ENCODE results near the gene ELAC1. TPM values are rescaled to one million over a fixed set of nuclear protein-coding genes. Genes with fewer than 3 reads are reported as not detected.
"Not testable (repeated sequence)": the region's sequence is repeated elsewhere in the genome, so short reads cannot be mapped to it uniquely, and the experiment has no call there.

Gene ELAC1
- total RNA-seq, 1 experiment from 2014 or later = 4.0 TPM

DNA sequence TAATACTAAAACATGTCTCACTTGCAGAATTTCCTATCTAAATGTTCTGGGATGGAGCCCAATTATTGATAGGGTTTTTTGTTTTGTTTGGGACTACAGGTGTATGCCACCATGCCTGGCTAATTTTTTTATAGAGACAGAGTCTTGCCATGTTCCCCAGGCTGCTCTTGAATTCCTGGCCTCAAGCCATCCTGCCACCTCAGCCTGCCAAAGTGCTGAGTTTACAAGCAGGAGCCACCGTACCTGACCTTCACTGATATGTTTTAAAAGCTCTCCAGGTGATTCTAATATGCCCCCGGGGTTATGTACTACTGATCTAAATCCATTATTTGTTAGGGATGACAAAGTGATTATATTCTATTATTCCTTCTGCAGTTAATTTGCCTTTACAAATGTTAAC lies 2.2 kb downstream of the ELAC1 start:
- H3K36me3 Mint-ChIP-seq = no peaks in the 10 kb centered on the region; the same call in 1 of the 2 replicates
- TF ChIP-seq, protein P1, sequence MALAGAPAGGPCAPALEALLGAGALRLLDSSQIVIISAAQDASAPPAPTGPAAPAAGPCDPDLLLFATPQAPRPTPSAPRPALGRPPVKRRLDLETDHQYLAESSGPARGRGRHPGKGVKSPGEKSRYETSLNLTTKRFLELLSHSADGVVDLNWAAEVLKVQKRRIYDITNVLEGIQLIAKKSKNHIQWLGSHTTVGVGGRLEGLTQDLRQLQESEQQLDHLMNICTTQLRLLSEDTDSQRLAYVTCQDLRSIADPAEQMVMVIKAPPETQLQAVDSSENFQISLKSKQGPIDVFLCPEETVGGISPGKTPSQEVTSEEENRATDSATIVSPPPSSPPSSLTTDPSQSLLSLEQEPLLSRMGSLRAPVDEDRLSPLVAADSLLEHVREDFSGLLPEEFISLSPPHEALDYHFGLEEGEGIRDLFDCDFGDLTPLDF (CRISPR knock-in tag; IDR thresholded peaks at IDR 0.05) = no peak
- TF ChIP-seq TEAD4 (CRISPR knock-in tag; IDR thresholded peaks at IDR 0.05) (no peak), ESRRA (CRISPR knock-in tag; IDR thresholded peaks at IDR 0.05; ENCODE audit: borderline replicate concordance) (no peak), SP1 (CRISPR knock-in tag; conservative IDR thresholded peaks at IDR 0.05) (no peak), FOXK1 (CRISPR knock-in tag; IDR thresholded peaks at IDR 0.05) (no peak), ZNF396 (CRISPR knock-in tag; IDR thresholded peaks at IDR 0.05; ENCODE audit: borderline replicate concordance) (no peak)
- TF ChIP-seq, protein P2, sequence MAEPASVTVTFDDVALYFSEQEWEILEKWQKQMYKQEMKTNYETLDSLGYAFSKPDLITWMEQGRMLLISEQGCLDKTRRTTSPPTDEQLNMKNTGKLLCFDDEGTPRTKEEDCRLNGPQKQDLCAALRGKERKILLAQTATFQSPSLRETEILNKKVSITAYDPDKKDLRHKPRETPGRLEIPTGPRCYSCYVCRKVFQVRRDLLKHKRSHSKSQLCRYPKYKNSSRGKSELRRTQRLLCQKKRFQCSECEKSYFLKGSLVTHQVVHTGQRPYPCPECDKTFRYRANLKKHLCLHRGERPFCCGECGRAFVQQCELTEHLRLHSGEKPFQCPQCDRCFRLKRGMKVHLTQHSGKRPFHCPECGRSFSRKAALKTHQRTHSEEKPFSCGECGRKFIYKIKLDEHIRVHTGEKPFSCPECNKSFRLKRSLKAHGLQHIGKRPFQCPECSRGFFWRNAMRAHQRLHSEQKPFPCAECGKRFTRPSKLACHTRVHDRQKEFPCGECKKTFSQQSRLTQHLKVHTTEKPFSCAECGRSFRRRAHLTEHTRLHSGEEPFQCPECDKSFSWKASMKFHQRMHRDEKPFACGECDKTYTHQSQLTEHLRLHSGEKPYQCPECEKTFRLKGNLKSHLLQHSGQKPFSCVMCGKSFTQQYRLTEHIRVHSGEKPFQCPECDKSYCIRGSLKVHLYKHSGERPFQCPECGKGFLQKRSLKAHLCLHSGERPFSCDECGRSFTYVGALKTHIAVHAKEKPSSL (CRISPR knock-in tag; conservative IDR thresholded peaks at IDR 0.05) = no peak
- DNase-seq (ENCODE audit: low spot score) (no peak), ATAC-seq (no peak)
- POLR2A ChIA-PET = no interaction called here
- CTCF ChIA-PET = interaction anchor here (0.6 kb wide), 2 partner anchors 150 to 151 kb away, joined by 3 to 4 read pairs; partner anchors contain the start of gene MRO
- H3K9me3 Mint-ChIP-seq = no peaks in the 10 kb centered on the region; the same call in 1 of the 2 replicates
- peaks cover 22% of the 10 kb centered on the region for H3K4me1 Mint-ChIP-seq
- no peak overlapping the region for H3K27ac Mint-ChIP-seq
- no peak overlapping the region; the same call in 1 of the 2 replicates for H3K4me3 Mint-ChIP-seq
- no peaks in the 10 kb centered on the region; the same call in 1 of the 2 replicates for H3K27me3 Mint-ChIP-seq (ENCODE audit: low read depth)

DNA sequence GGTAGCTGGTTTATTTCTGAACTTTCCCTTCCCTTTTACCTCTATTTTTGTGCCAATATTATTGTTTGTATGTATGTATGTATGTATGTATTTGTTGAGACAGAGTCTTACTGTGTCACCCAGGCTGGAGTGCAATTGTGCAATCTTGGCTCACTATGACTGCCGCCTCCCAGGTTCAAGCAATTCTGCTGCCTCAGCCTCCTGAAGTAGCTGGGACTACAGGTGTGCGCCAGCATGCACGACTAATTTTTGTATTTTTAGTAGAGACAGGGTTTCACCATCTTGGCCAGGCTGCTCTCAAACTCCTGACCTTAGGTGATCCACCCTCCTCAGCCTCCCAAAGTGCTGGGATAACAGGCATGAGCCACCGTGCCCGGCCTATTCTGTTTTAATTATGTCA lies 4.6 kb downstream of the ELAC1 start:
- H3K4me3 Mint-ChIP-seq; DNase-seq (ENCODE audit: low spot score); H3K27me3 Mint-ChIP-seq (ENCODE audit: low read depth); H3K27ac Mint-ChIP-seq; ATAC-seq; CTCF ChIA-PET: not testable (repeated sequence)
- H3K36me3 Mint-ChIP-seq = peaks cover 19% of the 10 kb centered on the region
- POLR2A ChIA-PET = interaction anchor here (0.6 kb wide), 1 partner anchor 12 kb away, joined by 3 read pairs; no protein-coding TSS in a partner anchor
- peaks cover 21% of the 10 kb centered on the region for H3K4me1 Mint-ChIP-seq
- H3K9me3 Mint-ChIP-seq = peaks cover 19% of the 10 kb centered on the region

DNA sequence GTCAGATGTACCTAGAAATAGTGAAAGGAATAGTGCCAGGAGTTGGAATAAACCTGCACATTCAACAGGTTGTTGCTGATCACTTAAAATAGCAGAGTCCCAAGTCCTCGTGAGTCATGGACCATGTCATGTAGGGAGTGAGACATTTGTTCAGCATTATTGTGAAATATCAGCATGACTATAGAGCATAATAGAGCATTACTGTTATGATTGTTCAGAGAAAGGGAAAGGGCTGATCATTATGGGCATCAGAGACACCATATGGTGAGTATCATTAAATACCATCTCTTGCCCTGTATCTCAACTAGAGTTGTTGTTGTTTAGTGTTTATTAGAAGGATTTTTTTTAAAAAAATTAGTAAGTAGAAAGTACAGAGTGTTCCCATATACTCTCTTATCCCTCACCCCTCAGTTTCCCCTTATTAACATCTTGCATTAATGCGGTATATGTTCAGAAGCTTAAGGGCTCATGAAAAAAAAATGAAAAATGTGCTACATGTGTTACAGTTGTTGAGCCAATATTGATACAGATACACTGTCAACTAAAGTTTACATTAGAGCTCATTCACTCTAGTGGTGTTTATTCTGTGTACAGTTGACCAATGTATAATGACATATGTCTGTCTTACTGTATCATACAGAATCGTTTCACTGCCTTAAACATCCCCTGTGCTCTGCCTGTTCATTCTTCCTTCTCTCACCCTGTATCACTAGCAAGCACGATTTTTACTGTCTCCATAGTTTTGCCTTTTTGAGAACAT lies 5.7 kb downstream of the ELAC1 start:
- no peak overlapping the region for H3K27ac Mint-ChIP-seq
- CTCF ChIA-PET = no interaction called here
- H3K4me1 Mint-ChIP-seq = peaks cover 19% of the 10 kb centered on the region
- peaks cover 31% of the 10 kb centered on the region for H3K36me3 Mint-ChIP-seq
- peaks cover 5% of the 10 kb centered on the region; the same call in 1 of the 2 replicates for H3K27me3 Mint-ChIP-seq (ENCODE audit: low read depth)
- ATAC-seq (no peak), DNase-seq (ENCODE audit: low spot score) (no peak)
- POLR2A ChIA-PET = no interaction called here
- no peak overlapping the region for H3K4me3 Mint-ChIP-seq
- peaks cover 30% of the 10 kb centered on the region for H3K9me3 Mint-ChIP-seq
- TF ChIP-seq, protein P3, sequence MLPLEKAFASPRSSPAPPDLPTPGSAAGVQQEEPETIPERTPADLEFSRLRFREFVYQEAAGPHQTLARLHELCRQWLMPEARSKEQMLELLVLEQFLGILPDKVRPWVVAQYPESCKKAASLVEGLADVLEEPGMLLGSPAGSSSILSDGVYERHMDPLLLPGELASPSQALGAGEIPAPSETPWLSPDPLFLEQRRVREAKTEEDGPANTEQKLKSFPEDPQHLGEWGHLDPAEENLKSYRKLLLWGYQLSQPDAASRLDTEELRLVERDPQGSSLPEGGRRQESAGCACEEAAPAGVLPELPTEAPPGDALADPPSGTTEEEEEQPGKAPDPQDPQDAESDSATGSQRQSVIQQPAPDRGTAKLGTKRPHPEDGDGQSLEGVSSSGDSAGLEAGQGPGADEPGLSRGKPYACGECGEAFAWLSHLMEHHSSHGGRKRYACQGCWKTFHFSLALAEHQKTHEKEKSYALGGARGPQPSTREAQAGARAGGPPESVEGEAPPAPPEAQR (CRISPR knock-in tag; IDR thresholded peaks at IDR 0.05) = no peak
- TF ChIP-seq RORB (CRISPR knock-in tag; IDR thresholded peaks at IDR 0.05) (no peak), ZBTB21 (CRISPR knock-in tag; IDR thresholded peaks at IDR 0.05; ENCODE audit: borderline replicate concordance) (no peak), ZNF396 (CRISPR knock-in tag; IDR thresholded peaks at IDR 0.05; ENCODE audit: borderline replicate concordance) (no peak), ELF4 (CRISPR knock-in tag; IDR thresholded peaks at IDR 0.05; ENCODE audit: low read depth) (no peak), ZNF232 (CRISPR knock-in tag; IDR thresholded peaks at IDR 0.05) (no peak)
- TF ChIP-seq, protein P4, sequence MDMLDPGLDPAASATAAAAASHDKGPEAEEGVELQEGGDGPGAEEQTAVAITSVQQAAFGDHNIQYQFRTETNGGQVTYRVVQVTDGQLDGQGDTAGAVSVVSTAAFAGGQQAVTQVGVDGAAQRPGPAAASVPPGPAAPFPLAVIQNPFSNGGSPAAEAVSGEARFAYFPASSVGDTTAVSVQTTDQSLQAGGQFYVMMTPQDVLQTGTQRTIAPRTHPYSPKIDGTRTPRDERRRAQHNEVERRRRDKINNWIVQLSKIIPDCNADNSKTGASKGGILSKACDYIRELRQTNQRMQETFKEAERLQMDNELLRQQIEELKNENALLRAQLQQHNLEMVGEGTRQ (CRISPR knock-in tag; IDR thresholded peaks at IDR 0.05) = no peak
- TF ChIP-seq, protein P5, sequence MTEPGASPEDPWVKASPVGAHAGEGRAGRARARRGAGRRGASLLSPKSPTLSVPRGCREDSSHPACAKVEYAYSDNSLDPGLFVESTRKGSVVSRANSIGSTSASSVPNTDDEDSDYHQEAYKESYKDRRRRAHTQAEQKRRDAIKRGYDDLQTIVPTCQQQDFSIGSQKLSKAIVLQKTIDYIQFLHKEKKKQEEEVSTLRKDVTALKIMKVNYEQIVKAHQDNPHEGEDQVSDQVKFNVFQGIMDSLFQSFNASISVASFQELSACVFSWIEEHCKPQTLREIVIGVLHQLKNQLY (CRISPR knock-in tag; IDR thresholded peaks at IDR 0.05) = no peak
- TF ChIP-seq, protein P6, sequence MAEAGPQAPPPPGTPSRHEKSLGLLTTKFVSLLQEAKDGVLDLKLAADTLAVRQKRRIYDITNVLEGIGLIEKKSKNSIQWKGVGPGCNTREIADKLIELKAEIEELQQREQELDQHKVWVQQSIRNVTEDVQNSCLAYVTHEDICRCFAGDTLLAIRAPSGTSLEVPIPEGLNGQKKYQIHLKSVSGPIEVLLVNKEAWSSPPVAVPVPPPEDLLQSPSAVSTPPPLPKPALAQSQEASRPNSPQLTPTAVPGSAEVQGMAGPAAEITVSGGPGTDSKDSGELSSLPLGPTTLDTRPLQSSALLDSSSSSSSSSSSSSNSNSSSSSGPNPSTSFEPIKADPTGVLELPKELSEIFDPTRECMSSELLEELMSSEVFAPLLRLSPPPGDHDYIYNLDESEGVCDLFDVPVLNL (CRISPR knock-in tag; IDR thresholded peaks at IDR 0.05; ENCODE audit: borderline replicate concordance, low read depth) = no peak
- TF ChIP-seq, protein P7, sequence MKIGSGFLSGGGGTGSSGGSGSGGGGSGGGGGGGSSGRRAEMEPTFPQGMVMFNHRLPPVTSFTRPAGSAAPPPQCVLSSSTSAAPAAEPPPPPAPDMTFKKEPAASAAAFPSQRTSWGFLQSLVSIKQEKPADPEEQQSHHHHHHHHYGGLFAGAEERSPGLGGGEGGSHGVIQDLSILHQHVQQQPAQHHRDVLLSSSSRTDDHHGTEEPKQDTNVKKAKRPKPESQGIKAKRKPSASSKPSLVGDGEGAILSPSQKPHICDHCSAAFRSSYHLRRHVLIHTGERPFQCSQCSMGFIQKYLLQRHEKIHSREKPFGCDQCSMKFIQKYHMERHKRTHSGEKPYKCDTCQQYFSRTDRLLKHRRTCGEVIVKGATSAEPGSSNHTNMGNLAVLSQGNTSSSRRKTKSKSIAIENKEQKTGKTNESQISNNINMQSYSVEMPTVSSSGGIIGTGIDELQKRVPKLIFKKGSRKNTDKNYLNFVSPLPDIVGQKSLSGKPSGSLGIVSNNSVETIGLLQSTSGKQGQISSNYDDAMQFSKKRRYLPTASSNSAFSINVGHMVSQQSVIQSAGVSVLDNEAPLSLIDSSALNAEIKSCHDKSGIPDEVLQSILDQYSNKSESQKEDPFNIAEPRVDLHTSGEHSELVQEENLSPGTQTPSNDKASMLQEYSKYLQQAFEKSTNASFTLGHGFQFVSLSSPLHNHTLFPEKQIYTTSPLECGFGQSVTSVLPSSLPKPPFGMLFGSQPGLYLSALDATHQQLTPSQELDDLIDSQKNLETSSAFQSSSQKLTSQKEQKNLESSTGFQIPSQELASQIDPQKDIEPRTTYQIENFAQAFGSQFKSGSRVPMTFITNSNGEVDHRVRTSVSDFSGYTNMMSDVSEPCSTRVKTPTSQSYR (CRISPR knock-in tag; IDR thresholded peaks at IDR 0.05) = no peak
- TF ChIP-seq, protein P2 (CRISPR knock-in tag; conservative IDR thresholded peaks at IDR 0.05) = no peak
